Fibroblast of mammary gland (primary cell): ENCODE measurements around the gene PHF1.
"Not testable (repeated sequence)": the region's sequence is repeated elsewhere in the genome, so short reads cannot be mapped to it uniquely, and the experiment has no call there.

Experiments used
- DNase-seq: peaks from one replicate; pipeline ENCODE4 v3.0.0-alpha.2; 2010; ENCODE audit warnings: low read depth
- H3K4me3 ChIP-seq: 2 replicates; pipeline ENCODE4 v1.5.1; 2011; ENCODE audit warnings: low read depth, mild to moderate bottlenecking, low read length, moderate library complexity; ENCODE audit not compliant: control insufficient read depth
- TF ChIP-seq, protein P1 (sequence below): conservative IDR thresholded peaks from 2 replicates; pipeline ENCODE4 v1.5.1; 2011; ENCODE audit warnings: low read depth, low read length, inconsistent platforms; ENCODE audit not compliant: control insufficient read depth, insufficient read depth

Gene PHF1

DNA sequence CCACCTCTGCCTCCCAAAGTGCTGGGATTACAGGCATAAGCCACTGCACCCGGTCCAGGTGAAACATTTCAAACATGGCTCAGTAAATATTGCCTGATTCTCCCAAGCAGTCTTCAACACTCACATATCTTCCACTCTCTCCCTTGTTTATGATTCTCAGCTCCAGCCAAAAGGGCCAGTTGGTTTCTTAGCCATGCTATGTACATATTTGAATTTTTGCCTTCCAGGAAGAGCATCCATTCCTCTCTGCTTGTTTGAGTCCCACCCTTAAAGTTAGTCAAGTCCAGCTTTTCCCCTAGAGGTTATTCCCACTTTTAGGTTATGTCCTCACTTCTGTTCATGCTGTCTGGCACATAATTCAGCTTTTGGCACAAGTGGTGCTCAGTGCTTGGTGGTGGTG lies 13.3 kb upstream of the PHF1 start:
- H3K4me3 ChIP-seq: no peak overlapping the region
- TF ChIP-seq, protein P1, sequence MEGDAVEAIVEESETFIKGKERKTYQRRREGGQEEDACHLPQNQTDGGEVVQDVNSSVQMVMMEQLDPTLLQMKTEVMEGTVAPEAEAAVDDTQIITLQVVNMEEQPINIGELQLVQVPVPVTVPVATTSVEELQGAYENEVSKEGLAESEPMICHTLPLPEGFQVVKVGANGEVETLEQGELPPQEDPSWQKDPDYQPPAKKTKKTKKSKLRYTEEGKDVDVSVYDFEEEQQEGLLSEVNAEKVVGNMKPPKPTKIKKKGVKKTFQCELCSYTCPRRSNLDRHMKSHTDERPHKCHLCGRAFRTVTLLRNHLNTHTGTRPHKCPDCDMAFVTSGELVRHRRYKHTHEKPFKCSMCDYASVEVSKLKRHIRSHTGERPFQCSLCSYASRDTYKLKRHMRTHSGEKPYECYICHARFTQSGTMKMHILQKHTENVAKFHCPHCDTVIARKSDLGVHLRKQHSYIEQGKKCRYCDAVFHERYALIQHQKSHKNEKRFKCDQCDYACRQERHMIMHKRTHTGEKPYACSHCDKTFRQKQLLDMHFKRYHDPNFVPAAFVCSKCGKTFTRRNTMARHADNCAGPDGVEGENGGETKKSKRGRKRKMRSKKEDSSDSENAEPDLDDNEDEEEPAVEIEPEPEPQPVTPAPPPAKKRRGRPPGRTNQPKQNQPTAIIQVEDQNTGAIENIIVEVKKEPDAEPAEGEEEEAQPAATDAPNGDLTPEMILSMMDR: no peak
- no peak for DNase-seq

DNA sequence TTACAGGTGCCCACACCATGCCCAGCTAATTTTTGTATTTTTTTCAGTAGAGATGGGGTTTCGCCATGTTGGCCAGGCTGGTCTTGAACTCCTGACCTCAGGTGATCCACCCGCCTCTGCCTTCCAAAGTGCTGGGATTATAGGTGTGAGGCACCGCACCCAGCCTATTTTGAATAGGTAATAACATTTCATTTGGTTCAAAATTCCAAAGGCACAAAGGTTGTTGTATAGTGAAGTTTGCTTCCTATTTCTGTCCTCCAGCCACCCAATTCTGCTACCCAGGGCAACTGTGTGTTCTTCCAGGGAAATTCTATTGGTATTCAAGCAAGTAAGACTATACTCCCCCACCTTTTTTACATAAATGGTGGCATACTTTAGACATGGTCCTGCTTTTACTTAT lies 12.2 kb upstream of the PHF1 start:
- DNase-seq, H3K4me3 ChIP-seq: not testable (repeated sequence)

DNA sequence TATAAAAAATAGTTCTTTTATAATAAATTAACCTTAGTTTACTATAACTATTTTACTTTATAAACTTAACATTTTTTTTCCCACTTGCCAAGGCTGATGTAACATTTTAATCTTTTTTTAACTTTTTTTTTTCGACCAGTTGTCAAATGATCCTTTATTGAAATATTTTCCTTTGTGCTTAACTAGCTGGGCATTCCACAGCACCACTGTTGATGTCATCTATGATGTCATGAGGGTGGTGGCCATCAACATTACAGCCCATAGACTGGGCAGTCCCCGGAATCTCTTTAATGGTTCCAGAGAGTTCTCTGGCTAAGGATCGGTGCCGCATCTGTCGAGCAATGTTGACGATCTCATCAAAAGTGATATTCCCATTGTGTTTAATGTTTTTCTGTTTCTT lies 10.9 kb upstream of the PHF1 start:
- not testable (repeated sequence) for DNase-seq, H3K4me3 ChIP-seq

DNA sequence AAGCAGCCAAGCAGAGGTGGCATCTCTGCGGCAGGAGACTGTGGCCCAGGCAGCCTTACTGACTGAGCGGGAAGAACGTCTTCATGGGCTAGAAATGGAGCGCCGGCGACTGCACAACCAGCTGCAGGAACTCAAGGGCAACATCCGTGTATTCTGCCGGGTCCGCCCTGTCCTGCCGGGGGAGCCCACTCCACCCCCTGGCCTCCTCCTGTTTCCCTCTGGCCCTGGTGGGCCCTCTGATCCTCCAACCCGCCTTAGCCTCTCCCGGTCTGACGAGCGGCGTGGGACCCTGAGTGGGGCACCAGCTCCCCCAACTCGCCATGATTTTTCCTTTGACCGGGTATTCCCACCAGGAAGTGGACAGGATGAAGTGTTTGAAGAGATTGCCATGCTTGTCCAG lies 5.9 kb upstream of the PHF1 start:
- TF ChIP-seq, protein P1: no peak
- DNase-seq: no peak
- H3K4me3 ChIP-seq: no peak overlapping the region

DNA sequence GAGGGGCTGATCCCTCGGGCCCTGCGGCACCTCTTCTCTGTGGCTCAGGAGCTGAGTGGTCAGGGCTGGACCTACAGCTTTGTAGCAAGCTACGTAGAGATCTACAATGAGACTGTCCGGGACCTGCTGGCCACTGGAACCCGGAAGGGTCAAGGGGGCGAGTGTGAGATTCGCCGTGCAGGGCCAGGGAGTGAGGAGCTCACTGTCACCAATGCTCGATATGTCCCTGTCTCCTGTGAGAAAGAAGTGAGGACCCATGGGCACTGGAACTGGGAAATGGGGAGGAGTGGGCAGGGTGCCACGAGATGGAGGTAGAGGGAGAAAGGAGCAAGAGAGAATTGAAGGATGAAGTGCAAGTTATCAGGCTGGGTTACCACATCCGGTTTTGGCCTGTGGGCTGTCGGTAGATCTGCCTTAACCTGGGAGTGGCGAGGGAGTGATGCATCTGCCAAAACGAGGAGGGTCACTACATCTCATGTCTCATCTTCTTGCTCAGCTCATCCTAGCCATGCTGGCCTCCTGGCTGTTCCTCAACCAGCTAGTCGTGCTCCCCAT lies 5.4 kb upstream of the PHF1 start:
- TF ChIP-seq, protein P1: no peak
- no peak for DNase-seq
- no peak overlapping the region for H3K4me3 ChIP-seq

DNA sequence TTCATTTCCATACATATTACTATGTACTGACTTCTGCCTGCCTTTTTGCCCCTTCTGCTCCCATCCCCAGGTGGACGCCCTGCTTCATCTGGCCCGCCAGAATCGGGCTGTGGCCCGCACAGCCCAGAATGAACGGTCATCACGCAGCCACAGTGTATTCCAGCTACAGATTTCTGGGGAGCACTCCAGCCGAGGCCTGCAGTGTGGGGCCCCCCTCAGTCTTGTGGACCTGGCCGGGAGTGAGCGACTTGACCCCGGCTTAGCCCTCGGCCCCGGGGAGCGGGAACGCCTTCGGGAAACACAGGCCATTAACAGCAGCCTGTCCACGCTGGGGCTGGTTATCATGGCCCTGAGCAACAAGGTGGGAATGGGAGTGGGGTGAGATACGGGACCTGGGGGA lies 4.7 kb upstream of the PHF1 start:
- no peak overlapping the region for H3K4me3 ChIP-seq
- no peak for DNase-seq
- TF ChIP-seq, protein P1: no peak

DNA sequence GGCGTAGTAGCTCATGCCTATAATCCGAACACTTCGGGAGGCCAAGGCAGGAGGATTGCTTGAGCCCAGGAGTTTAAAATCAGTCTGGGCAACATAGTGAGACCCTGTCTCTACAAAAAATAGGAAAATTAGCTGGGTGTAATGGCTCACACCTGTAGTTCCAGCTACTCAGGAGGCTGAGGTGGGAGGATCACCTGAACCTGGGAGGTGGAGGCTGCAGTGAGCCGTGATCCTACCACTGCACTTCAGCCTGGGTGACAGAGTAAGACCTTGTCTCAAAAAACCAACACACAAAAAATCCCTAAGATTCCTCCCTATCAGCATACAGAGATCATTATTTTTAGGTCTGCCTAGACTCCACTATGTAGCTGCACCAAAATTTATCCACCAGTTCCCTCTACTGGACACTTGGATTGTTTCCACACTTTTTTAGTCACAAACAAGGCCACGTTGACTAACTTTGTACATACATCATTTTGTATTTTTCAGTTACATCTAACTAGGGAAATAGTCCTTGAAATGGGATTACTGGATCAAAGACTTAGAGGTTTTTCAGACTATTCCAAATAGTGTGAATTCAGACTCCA lies 3.6 kb upstream of the PHF1 start:
- TF ChIP-seq, protein P1: peak; percentile 33
- H3K4me3 ChIP-seq: no peak overlapping the region
- DNase-seq: peak; percentile 73
